GM23338 (cell line): Measurements from ENCODE around the gene GAGE12H.
"Not testable (repeated sequence)": the region's sequence is repeated elsewhere in the genome, so short reads cannot be mapped to it uniquely, and the experiment has no call there.

Experiments used
- ETS1 ChIP-seq: IDR thresholded peaks from 2 replicates; pipeline ENCODE4 v1.6.1; 2016; ENCODE audit warnings: antibody characterized with exemption
- EZH2 ChIP-seq: fragments of 200-600 bp; sonication (generic); IDR thresholded peaks from one replicate; pipeline ENCODE4 v1.8.0; 2017; ENCODE audit warnings: antibody characterized with exemption, mild to moderate bottlenecking, low read depth; ENCODE audit not compliant: unreplicated experiment
- JUNB ChIP-seq: IDR thresholded peaks from one replicate; pipeline ENCODE4 v1.6.1; 2016; ENCODE audit warnings: antibody characterized with exemption; ENCODE audit not compliant: unreplicated experiment
- POLR2AphosphoS5 ChIP-seq: IDR thresholded peaks from 2 replicates; pipeline ENCODE4 v1.6.1; 2016; ENCODE audit warnings: antibody characterized with exemption, low read depth
- TF ChIP-seq, protein P1 (sequence below), 2 experiments: fragments of 200-600 bp in 1 of 2; sonication (generic) in 1 of 2; conservative IDR thresholded peaks; 2 replicates each; pipeline versions ENCODE4 v1.5.1 to v1.6.1; 2016 to 2017; ENCODE audit warnings: antibody characterized with exemption in 2 of 2, low read depth in 2 of 2, mild to moderate bottlenecking in 2 of 2, moderate library complexity in 1 of 2

GRCh38 chrX:49589769-49590478 is 10.2 kb downstream of the GAGE12H start:
- TF ChIP-seq, protein P1, sequence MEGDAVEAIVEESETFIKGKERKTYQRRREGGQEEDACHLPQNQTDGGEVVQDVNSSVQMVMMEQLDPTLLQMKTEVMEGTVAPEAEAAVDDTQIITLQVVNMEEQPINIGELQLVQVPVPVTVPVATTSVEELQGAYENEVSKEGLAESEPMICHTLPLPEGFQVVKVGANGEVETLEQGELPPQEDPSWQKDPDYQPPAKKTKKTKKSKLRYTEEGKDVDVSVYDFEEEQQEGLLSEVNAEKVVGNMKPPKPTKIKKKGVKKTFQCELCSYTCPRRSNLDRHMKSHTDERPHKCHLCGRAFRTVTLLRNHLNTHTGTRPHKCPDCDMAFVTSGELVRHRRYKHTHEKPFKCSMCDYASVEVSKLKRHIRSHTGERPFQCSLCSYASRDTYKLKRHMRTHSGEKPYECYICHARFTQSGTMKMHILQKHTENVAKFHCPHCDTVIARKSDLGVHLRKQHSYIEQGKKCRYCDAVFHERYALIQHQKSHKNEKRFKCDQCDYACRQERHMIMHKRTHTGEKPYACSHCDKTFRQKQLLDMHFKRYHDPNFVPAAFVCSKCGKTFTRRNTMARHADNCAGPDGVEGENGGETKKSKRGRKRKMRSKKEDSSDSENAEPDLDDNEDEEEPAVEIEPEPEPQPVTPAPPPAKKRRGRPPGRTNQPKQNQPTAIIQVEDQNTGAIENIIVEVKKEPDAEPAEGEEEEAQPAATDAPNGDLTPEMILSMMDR (conservative IDR thresholded peaks at IDR 0.05; ENCODE audit: low read depth in 2 of 2): not testable (repeated sequence)
- TF ChIP-seq POLR2AphosphoS5, ETS1, JUNB, EZH2: not testable (repeated sequence)
